Amniotic stem cell (primary cell): ENCODE results near the gene RAB11B.
"Not testable (repeated sequence)": the region's sequence is repeated elsewhere in the genome, so short reads cannot be mapped to it uniquely, and the experiment has no call there.

Experiments
- DNase-seq: peaks from one replicate; lab custom pipeline; 2025; lab: John Stamatoyannopoulos, UW

RAB11B gene

GRCh38 chr19:8429044-8429443 is 38.9 kb downstream of the RAB11B start:
- no peak for DNase-seq

- DNase-seq, result no peak
These were observed 39.7 kb downstream of the RAB11B start for GRCh38 chr19:8429826-8430225.

- DNase-seq, result no peak
These were observed 40.5 kb downstream of the RAB11B start for GRCh38 chr19:8430650-8431049.

GRCh38 chr19:8438236-8438635 is 48.1 kb downstream of the RAB11B start:
- DNase-seq, result no peak

- no peak for DNase-seq
These were observed 51.8 kb downstream of the RAB11B start for GRCh38 chr19:8441725-8442544.

GRCh38 chr19:8444140-8444676 is 54.0 kb downstream of the RAB11B start:
- not testable (repeated sequence) for DNase-seq

- DNase-seq, result peak; percentile 97
These were observed 54.7 kb downstream of the RAB11B start, which contains the start of gene HNRNPM for GRCh38 chr19:8444677-8445487. Gene HNRNPM, plus strand, starts transcription at chr19:8444975. Its CDS starts 24 bp downstream, at chr19:8444999.

- DNase-seq, result no peak
These were observed 55.4 kb downstream of the RAB11B start for GRCh38 chr19:8445488-8446001.

- no peak for DNase-seq
These were observed 56.0 kb downstream of the RAB11B start for GRCh38 chr19:8446061-8446709.

- DNase-seq, result no peak
These were observed 59.7 kb downstream of the RAB11B start for GRCh38 chr19:8449830-8450229.

GRCh38 chr19:8451377-8451776 is 61.2 kb downstream of the RAB11B start:
- no peak for DNase-seq

- DNase-seq, result no peak
These were observed 61.7 kb downstream of the RAB11B start for GRCh38 chr19:8451885-8452284.

- DNase-seq, result no peak
These were observed 62.4 kb downstream of the RAB11B start for GRCh38 chr19:8452446-8453123.

GRCh38 chr19:8453616-8454015 is 63.5 kb downstream of the RAB11B start:
- DNase-seq, result no peak
